Activated T-helper 9 cell treated with anti-CD3 and anti-CD28 coated beads, Interleukin-2, amount 50 U/mL, for 16 hours (primary cell): ENCODE measurements around the gene OR8J1.
"Not testable (repeated sequence)": the region's sequence is repeated elsewhere in the genome, so short reads cannot be mapped to it uniquely, and the experiment has no call there.

ENCODE experiments used
- DNase-seq: peaks from one replicate; pipeline ENCODE4 v3.0.0-alpha.2; 2020; ENCODE audit warnings: low read depth

OR8J1 gene

GRCh38 chr11:56353991-56354390, at the start of gene OR8J1:
TSS of gene OR8J1 (plus strand) at chr11:56354291. CDS start at chr11:56360247, 5,956 bp downstream.
- DNase-seq, result no peak

DNA sequence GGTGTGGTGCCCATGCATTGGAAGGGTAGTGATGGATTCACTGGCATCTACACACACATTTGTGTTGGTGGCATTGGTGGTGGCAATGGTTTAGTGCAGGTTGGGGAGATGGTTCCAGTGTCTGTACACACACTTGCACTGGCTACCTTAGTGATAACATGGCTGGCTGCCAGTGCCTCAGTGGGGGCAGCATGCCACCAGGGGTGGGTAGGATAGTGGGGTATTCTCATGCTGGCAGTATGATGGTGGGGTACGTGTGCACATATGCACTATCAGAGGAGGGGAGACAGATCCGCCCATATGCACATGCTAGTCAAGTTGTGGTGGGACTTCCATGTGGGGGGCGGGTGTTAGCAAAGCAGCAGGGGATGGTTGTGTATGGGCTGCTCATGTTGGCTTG, 46.3 kb upstream of the OR8J1 start:
- DNase-seq, result no peak

DNA sequence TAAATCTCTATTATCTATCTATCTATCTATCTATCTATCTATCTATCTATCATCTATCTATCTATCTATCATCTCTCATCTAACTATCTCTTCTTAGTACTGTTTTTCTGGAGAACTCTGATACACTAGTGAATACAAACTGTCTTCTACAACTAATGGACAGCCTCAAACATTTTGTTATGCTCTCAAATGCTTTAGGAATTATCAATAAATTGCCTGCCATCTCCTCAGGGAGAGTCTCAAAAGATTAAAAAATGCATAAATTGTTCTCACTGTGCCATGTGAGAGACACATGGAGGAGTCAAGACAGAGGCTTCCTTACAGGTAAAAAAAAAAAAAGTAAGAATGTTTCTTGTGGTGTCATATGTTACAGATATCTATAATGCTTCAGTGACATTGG, 39.2 kb upstream of the OR8J1 start, which contains the start of gene OR8K3:
OR8K3 (plus strand) TSS at position 301 of the 400 bp plus-strand sequence. CDS start 3,163 bp downstream, outside the sequence.
- no peak for DNase-seq

GRCh38 chr11:56331861-56332491, 22.1 kb upstream of the OR8J1 start:
- no peak for DNase-seq

GRCh38 chr11:56333156-56333555, 20.9 kb upstream of the OR8J1 start:
- DNase-seq, result no peak

DNA sequence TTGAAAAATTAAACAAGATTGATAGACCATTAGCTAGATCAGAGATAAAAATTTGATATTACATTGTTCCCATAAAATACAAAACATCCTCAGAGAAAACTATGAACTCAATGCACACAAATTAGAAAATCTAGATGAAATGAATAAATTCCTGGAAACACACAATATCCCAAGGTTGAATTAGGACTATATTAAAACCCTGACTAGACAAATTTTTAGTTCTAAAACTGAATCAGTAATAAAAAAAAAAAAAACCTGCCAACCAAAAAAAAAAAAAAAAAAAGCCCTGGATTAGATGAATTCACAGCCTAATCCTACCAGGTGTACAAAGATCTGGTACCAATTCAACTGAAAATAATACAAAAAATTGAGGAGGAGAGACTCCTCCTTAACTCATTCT, 13.8 kb upstream of the OR8J1 start:
- DNase-seq, result no peak

DNA sequence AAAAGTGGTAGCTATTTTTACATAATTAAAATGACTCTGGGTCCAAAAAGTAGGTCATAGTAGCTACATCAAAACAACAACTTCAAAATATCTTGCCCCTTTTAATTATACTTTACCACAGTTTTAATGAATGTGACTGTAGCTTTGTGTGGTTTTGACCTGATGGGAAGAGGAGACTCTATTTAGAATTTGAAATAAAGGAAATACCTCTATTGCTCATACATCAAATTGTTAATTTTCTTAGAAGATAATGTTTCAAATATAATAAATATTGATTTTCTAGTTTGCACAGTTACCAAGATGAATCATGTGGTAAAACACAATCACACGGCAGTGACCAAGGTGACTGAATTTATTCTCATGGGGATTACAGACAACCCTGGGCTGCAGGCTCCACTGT, 8.4 kb upstream of the OR8J1 start, which contains the start of gene OR8K1:
OR8K1 (plus strand) TSS at position 301 of the 400 bp plus-strand sequence; CDS start at position 301, 0 bp downstream.
- no peak for DNase-seq

DNA sequence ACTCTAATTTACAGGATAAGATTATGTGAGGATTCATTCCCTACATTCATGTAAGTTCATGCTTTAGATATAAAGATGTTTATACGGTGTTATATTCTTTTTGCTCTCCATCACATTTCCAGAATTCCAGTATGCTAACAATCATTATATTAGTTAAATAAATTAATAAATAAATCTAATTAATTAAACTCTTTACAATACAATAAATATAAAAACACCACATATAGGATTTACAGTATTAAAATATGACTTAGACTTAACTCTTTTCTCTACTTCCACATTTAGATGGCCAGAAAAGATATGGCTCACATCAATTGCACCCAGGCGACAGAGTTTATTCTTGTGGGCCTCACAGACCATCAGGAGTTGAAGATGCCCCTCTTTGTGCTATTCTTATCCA, 21.2 kb downstream of the OR8J1 start, which contains the start of gene OR8U1:
OR8U1 (plus strand) TSS at position 301 of the 400 bp plus-strand sequence; CDS start at position 301, 0 bp downstream.
- no peak for DNase-seq

- no peak for DNase-seq
Observed at GRCh38 chr11:56380120-56380519, 26.0 kb downstream of the OR8J1 start.

GRCh38 chr11:56394381-56394780, 40.3 kb downstream of the OR8J1 start:
- DNase-seq, result no peak

GRCh38 chr11:56396047-56396446, 42.0 kb downstream of the OR8J1 start:
- DNase-seq, result no peak

GRCh38 chr11:56401858-56402461, 47.9 kb downstream of the OR8J1 start:
- not testable (repeated sequence) for DNase-seq

- DNase-seq, result no peak
Observed at GRCh38 chr11:56404393-56404792, 50.3 kb downstream of the OR8J1 start.

DNA sequence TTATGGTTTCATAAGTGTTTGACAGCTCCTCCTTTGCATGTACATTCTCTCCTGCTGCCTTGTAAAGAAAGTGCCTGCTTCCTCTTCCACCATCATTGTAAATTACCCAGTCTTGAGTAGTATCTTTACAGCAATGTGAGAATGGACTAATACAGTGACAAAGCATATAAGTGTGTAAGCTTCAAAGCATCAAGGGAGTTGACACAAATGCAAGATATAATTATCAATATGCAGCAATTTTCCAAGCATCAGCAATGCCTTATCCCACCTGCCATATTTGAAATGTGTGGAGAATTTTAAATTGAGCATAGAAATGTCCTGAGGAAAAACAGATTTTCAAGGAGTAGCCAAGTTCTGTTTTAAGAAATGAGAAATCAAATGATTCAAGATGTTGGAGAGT, 56.7 kb downstream of the OR8J1 start:
- DNase-seq, result no peak
